HPDE6-E6E7 (cell line): ENCODE results near the gene KCTD16.

Experiments used
- DNase-seq: peaks from one replicate; pipeline ENCODE4 v3.0.0; 2011; ENCODE audit warnings: missing footprints; ENCODE audit errors: extremely low spot score

Gene KCTD16

GRCh38 chr5:144207875-144208444 lies 37.3 kb downstream of the KCTD16 start:
- DNase-seq, result no peak

- no peak for DNase-seq
Observed at GRCh38 chr5:144209361-144209760, 38.7 kb downstream of the KCTD16 start.

GRCh38 chr5:144210655-144211054 lies 40.0 kb downstream of the KCTD16 start:
- no peak for DNase-seq

- no peak for DNase-seq
Observed at GRCh38 chr5:144219869-144220268, 49.2 kb downstream of the KCTD16 start.

GRCh38 chr5:144227363-144227999 lies 56.8 kb downstream of the KCTD16 start:
- no peak for DNase-seq

- no peak for DNase-seq
Observed at GRCh38 chr5:144230806-144231205, 60.1 kb downstream of the KCTD16 start.

GRCh38 chr5:144232285-144232684 lies 61.6 kb downstream of the KCTD16 start:
- DNase-seq, result no peak

GRCh38 chr5:144236499-144236898 lies 65.8 kb downstream of the KCTD16 start:
- DNase-seq, result no peak

GRCh38 chr5:144237851-144238250 lies 67.2 kb downstream of the KCTD16 start:
- no peak for DNase-seq

- DNase-seq, result no peak
Observed at GRCh38 chr5:144247131-144247530, 76.5 kb downstream of the KCTD16 start.

- DNase-seq, result no peak
Observed at GRCh38 chr5:144248015-144248414, 77.3 kb downstream of the KCTD16 start.

- no peak for DNase-seq
Observed at GRCh38 chr5:144249755-144250464, 79.2 kb downstream of the KCTD16 start.

GRCh38 chr5:144254552-144254951 lies 83.9 kb downstream of the KCTD16 start:
- DNase-seq, result no peak

- DNase-seq, result no peak
Observed at GRCh38 chr5:144260121-144260520, 89.4 kb downstream of the KCTD16 start.

GRCh38 chr5:144265643-144266247 lies 95.1 kb downstream of the KCTD16 start:
- no peak for DNase-seq

GRCh38 chr5:144267961-144268513 lies 97.4 kb downstream of the KCTD16 start:
- no peak for DNase-seq

- no peak for DNase-seq
Observed at GRCh38 chr5:144273232-144274027, 102.8 kb downstream of the KCTD16 start.

- DNase-seq, result no peak
Observed at GRCh38 chr5:144275329-144275728, 104.7 kb downstream of the KCTD16 start.

- DNase-seq, result no peak
Observed at GRCh38 chr5:144276034-144276822, 105.6 kb downstream of the KCTD16 start.

- DNase-seq, result no peak
Observed at GRCh38 chr5:144281784-144282183, 111.1 kb downstream of the KCTD16 start.

GRCh38 chr5:144284036-144284435 lies 113.4 kb downstream of the KCTD16 start:
- DNase-seq, result no peak
